ENCODE data around the gene SERTAD2. TPM values are rescaled to one million over a fixed set of nuclear protein-coding genes. Genes with fewer than 3 reads are reported as not detected.

The SERTAD2 gene
- polyA plus RNA-seq, 1 donor from 2014 or later = 14.6 TPM

DNA sequence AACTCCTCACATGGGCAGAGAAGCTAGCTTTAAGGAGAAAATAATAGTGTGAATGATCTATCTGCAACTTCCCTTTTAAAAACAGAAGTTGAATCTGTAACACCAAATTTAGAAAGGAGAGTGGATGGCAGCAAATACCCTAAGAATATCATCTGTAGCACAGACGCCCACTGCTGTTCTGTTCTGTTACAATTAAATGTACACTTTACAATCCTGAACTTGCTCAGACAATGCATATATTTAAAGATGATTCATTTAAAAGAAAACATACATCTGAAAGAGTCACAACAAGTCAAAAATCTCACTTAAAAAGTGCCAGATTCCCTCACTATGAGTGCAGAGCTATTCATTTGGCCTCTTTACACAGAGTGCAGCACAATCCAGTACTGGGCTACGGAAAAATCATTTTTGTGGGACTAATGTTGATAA lies 8.0 kb upstream of the SERTAD2 start:
- H3K4me1 Mint-ChIP-seq = peaks cover 59 to 70% (median 63%) of the 10 kb centered on the region in 3 donors
- H3K4me3 Mint-ChIP-seq = peak overlapping the region in 3 of 4 donors; percentile 46 to 85 (median 51)
- H3K27me3 Mint-ChIP-seq = no peaks in the 10 kb centered on the region
- H3K27ac Mint-ChIP-seq = peak overlapping the region in 2 of 3 donors; percentile 28 to 85
- peaks cover 7% of the 10 kb centered on the region for H3K36me3 Mint-ChIP-seq
- H3K9me3 Mint-ChIP-seq = no peaks in the 10 kb centered on the region

DNA sequence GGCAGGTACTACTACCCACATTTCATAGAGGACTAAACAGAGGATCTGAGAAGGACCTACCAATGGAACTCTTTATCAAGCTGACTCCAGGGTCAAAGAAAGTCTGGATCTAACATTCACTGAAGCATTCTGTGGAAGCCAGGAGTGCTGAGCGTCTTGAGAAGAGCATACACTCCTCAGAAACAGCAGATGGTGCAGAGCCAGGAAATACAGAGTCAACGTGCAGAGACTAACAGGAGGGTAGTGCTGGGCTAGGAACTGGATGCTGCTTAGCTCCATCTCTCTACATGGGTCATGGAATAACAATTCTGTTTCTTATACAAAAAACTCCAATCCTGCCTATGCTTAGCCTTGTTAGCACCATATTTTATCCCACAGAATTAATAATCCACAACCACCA lies 5.5 kb upstream of the SERTAD2 start:
- H3K9me3 Mint-ChIP-seq = no peaks in the 10 kb centered on the region
- H3K27me3 Mint-ChIP-seq = no peaks in the 10 kb centered on the region
- H3K27ac Mint-ChIP-seq = peak overlapping the region; percentile 97 to 99 (median 99)
- peak overlapping the region in 3 of 4 donors; percentile 68 to 99 (median 89) for H3K4me3 Mint-ChIP-seq
- peaks cover 7% of the 10 kb centered on the region for H3K36me3 Mint-ChIP-seq
- H3K4me1 Mint-ChIP-seq = peaks cover 59 to 72% (median 70%) of the 10 kb centered on the region in 3 donors

DNA sequence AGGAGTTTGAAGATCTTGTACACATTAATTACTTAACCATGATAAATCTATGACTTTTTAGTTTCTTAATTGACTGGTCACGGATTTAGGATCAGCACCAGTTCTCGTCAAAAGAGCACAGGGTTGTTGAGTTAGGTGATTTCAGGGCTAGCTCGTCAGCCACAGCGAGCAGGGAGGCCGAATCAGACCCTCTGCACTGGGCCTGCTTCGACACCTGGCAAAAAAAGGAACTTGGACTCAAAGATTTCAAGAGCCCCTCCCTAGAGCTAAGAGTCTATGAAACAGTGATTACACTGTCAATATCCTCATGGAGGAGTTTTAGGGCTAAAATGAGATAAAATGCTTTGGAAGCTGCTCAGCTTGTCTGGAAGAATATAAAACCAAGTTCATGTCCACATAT lies 4.6 kb upstream of the SERTAD2 start:
- peak overlapping the region; percentile 27 to 99 (median 86) for H3K4me3 Mint-ChIP-seq
- peaks cover 7% of the 10 kb centered on the region for H3K36me3 Mint-ChIP-seq
- no peaks in the 10 kb centered on the region for H3K27me3 Mint-ChIP-seq
- H3K4me1 Mint-ChIP-seq = peaks cover 55 to 66% (median 64%) of the 10 kb centered on the region in 3 donors
- peak overlapping the region; percentile 97 to 99 (median 99) for H3K27ac Mint-ChIP-seq
- no peaks in the 10 kb centered on the region for H3K9me3 Mint-ChIP-seq

DNA sequence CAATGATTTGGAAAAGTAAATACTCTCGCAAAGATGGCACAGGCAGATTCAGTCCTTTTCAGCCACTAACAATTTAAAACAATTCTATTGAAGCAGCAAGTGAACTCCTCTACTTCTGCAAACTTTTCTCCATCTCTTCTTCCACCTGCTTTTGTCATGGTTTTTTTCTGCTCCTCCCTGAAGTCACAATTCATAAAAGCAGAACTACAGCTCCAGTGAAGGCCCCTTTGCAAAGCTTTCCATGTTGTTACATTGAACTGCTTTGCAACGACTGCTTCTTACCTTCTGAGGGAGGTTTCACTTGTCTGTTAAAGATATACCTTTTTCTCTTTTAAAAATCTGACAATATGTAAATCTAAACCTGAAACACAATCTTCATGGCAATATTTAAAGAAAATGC lies 3.7 kb upstream of the SERTAD2 start:
- Mint-ChIP-seq H3K4me1 (peaks cover 55 to 68% (median 65%) of the 10 kb centered on the region in 3 donors), H3K9me3 (no peaks in the 10 kb centered on the region), H3K4me3 (peak overlapping the region; percentile 5 to 99 (median 86)), H3K36me3 (peaks cover 3% of the 10 kb centered on the region), H3K27me3 (no peaks in the 10 kb centered on the region), H3K27ac (peak overlapping the region; percentile 97 to 99 (median 99))

DNA sequence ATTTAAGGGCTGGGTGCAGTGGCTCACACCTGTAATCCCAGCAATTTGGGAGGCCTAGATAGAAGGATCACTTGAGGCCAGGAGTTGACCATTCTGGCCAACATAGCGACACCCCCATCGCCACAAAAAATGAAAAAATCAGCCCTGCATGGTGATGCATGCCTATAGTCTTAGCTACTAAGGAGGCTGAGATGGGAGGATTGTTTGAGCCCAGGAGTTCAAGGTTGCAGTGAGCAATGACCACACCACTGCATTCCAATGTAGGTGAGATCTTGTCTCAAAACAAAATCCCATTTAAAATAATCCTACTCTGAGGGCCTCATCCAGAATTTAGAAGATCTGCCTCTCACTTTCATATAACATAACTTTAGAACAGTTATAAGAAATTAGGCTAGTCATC lies 2.7 kb upstream of the SERTAD2 start:
- peak overlapping the region in 3 of 4 donors; percentile 67 to 99 (median 82) for H3K4me3 Mint-ChIP-seq
- H3K27ac Mint-ChIP-seq = peak overlapping the region; percentile 92 to 99 (median 97)
- H3K4me1 Mint-ChIP-seq = peaks cover 52 to 68% (median 66%) of the 10 kb centered on the region in 3 donors
- H3K9me3 Mint-ChIP-seq = no peaks in the 10 kb centered on the region
- H3K36me3 Mint-ChIP-seq = no peaks in the 10 kb centered on the region
- H3K27me3 Mint-ChIP-seq = no peaks in the 10 kb centered on the region

DNA sequence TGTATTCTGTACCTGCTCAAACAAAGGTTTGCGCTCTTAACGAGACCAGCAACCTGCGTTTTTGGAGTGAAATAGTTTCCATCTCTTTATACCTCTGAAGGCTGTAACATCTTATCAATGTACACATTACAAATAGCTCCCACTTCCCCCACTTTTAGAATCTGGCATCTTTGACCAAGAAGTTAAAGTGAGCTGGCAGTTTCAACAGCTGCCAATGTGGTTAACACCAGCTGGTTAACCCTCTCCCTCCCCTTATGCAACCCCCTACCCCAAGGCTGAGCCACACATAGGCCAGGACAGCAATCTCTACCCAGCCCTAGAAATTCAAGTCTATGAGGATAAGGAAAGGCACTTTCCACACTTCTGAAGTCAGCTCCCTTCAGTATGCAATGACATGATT lies 2.2 kb upstream of the SERTAD2 start:
- H3K27me3 Mint-ChIP-seq = no peaks in the 10 kb centered on the region
- H3K9me3 Mint-ChIP-seq = no peaks in the 10 kb centered on the region
- peak overlapping the region; percentile 14 to 99 (median 92) for H3K27ac Mint-ChIP-seq
- H3K4me1 Mint-ChIP-seq = peaks cover 52 to 71% (median 69%) of the 10 kb centered on the region in 3 donors
- no peaks in the 10 kb centered on the region for H3K36me3 Mint-ChIP-seq
- H3K4me3 Mint-ChIP-seq = peak overlapping the region in 3 of 4 donors; percentile 84 to 99 (median 96)

DNA sequence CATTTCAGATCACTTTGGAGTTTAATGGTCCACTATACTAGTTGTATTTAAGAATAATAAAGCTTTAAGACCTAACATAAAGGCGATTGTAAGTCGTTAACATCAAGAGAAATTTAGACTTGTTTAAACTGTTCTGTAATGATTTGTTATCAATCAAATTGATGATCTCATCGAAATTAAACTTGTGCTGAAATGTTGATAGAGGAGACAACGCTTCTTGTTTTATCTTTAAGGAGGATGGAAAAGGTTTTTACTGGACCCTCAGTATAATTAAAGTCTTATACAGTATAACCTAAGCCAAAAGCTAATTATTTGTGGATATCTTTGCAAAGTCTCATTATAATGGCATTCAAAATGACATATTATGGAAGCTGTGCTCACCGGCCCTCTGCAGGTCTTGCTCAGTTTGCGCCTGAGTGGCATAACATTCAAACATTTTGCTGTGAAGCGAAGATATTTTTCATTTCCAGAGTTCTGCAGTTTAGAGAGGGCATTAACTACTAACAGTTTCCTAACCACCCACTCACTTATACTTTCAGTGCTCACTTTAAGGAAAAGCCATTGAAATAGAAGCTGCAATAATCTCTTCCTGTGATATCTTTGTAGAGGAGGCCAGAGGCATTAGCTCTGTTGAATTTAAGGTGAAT lies 1.4 kb upstream of the SERTAD2 start:
- H3K4me3 Mint-ChIP-seq = peak overlapping the region; percentile 89 to 99 (median 96)
- peak overlapping the region; percentile 92 to 99 (median 95) for H3K27ac Mint-ChIP-seq
- no peaks in the 10 kb centered on the region for H3K9me3 Mint-ChIP-seq
- H3K27me3 Mint-ChIP-seq = no peaks in the 10 kb centered on the region
- no peaks in the 10 kb centered on the region for H3K36me3 Mint-ChIP-seq
- H3K4me1 Mint-ChIP-seq = peaks cover 56 to 73% (median 72%) of the 10 kb centered on the region in 3 donors

DNA sequence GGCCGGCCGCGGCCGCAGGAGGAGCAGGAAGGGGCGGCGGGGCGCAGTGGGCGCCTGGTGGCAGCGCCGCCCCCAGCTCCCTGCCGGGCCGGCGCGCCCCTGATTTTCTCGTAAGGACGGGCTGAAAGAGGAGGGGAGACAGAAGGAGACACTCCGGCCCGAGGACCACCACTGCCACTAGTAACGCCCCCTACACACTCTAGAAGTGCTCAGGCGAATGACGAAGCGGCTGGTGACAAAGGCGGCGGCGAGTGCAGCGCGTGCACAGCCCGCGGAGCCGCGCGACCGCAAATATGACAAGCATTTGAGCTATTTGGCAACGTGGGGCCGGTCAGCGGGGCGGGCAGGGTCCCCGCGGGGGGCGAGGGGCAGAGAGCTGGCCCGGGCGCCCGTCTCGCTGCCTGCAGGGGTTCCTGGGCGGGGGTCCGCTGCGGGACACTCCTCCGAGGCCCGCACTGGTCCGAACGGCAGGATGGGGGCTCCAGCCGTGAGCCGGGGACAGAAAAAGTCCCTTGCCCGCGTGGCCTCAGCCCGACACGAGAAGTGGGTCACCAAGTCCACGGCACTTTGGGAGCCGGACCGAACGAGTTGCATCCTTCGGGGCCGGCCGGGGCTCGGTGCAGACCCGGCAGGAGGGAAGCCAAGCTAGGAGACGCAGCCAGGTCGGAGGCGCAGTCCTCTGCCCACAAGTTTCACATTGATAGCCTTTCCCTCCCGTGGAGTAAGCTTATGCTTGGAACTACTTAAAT lies 524 bp upstream of the SERTAD2 start:
- Mint-ChIP-seq H3K4me3 (peak overlapping the region; percentile 89 to 99 (median 96)), H3K36me3 (no peaks in the 10 kb centered on the region), H3K9me3 (no peaks in the 10 kb centered on the region), H3K27ac (peak overlapping the region; percentile 92 to 99 (median 95)), H3K27me3 (no peaks in the 10 kb centered on the region), H3K4me1 (peaks cover 57 to 76% (median 73%) of the 10 kb centered on the region in 3 donors)

DNA sequence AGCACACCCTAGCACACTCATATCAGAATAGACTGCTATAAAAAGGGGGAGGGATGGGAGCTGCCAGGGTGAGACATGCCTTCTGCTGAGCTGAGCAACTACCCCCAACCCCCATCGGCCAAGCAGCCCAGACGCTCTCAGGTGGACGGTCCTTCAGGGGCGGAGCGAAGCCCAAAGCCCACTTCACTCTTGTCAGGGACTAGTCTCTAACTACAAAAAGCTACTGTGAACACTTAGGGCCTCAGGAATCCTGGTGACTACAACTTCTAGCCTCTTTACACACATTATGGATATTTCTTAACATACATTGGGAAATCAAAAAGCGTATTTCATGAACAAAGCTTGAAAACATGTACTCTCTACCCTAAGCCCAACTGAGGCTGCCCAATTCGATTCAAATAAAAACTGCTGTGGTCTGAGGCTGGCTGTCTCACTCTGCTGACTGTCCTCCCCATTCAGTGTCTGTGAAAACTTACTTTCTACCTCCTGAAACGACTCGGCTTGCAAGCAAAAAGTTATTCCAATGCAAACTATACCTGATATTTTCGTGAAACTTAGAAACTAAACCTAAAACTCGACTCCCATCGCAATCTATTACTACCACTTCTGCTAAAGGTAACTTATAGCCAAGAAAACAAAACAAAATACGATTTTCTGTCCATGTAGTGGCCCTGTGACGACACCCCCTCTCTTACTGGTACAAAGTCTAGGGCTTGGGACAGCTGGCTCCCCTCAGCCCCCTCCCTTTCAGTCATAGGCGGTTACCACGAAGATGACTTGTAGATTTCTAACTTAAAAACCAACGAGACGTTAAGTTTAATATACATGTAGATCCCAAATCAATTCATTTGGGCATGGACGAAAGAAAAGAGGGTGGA lies 1.2 kb downstream of the SERTAD2 start:
- Mint-ChIP-seq H3K4me3 (peak overlapping the region; percentile 93 to 99 (median 94)), H3K9me3 (no peaks in the 10 kb centered on the region), H3K27ac (peak overlapping the region; percentile 80 to 99 (median 92)), H3K4me1 (peaks cover 57 to 76% (median 73%) of the 10 kb centered on the region in 3 donors), H3K36me3 (no peaks in the 10 kb centered on the region), H3K27me3 (no peaks in the 10 kb centered on the region)

DNA sequence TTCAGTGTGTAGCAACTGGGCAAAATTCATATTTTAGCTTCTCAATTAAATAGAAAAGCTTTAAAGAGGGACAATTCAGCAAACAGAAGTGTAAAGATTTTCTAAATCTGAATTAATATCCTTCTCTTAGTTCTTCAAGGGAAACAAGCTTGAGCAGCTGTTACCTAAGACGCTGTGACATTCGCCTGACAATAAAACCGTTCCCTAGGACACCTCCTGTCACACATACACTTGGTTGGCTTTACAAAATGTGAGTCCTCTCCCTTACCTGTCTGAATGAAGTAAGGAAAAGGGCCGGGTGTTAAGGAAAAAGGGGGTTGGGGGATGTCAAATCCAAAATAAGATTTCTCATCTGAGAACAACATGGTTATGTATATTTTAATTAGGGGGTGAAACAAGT lies 2.1 kb downstream of the SERTAD2 start:
- Mint-ChIP-seq H3K9me3 (no peaks in the 10 kb centered on the region), H3K4me1 (peaks cover 59 to 76% (median 71%) of the 10 kb centered on the region in 3 donors), H3K27me3 (no peaks in the 10 kb centered on the region), H3K4me3 (peak overlapping the region; percentile 93 to 99 (median 94)), H3K27ac (peak overlapping the region; percentile 80 to 99 (median 92)), H3K36me3 (no peaks in the 10 kb centered on the region)

DNA sequence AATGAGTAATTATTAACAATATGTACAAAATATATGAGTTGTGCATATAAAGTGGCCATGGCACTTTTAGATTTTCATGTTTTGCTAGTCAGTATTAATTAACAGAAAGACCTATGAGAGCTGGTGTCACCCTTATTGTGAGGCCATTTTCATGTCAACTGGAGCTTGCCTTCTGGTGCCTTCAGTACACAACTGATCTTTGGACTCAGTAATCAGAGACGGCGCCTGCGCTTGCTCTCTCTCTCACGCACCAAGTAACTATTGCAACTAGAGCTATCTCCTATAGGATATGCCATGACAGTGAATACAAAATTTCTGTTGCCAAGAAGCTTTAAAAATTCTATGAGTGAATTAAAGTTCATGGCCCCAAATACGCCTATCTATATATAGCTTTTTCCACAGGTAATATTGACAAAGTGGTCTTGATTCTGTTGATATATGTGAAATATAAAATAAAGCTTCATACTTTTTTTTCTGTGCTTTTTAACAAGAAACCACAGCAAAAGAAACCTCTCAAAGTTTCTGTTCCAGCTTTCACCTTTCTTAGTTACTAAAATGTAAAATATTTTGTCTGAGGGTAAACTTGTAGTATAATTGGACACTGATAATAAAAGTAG lies 2.9 kb downstream of the SERTAD2 start:
- Mint-ChIP-seq H3K27me3 (no peaks in the 10 kb centered on the region), H3K4me1 (peaks cover 61 to 78% (median 71%) of the 10 kb centered on the region in 3 donors), H3K4me3 (peak overlapping the region; percentile 70 to 99 (median 94)), H3K36me3 (no peaks in the 10 kb centered on the region), H3K9me3 (no peaks in the 10 kb centered on the region), H3K27ac (peak overlapping the region; percentile 80 to 99 (median 80))

DNA sequence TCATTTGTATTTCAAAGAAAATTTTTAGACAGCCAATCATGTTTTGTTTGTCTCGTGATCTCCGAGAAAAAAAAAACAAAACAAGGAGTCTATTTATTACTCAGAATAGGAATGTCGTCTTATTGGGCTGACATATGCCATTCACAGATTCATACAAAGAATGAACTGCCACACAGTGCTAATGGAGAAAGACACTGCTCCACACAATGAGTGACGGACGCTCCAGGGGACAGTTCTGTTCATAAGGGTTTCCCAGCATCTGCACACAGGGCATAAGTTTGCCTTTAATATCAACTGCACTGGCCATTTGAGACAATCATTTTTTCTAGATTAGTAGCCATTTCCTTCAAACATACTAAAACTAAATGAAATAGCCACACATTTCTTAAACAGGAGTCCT lies 3.4 kb downstream of the SERTAD2 start:
- peak overlapping the region; percentile 60 to 99 (median 80) for H3K27ac Mint-ChIP-seq

DNA sequence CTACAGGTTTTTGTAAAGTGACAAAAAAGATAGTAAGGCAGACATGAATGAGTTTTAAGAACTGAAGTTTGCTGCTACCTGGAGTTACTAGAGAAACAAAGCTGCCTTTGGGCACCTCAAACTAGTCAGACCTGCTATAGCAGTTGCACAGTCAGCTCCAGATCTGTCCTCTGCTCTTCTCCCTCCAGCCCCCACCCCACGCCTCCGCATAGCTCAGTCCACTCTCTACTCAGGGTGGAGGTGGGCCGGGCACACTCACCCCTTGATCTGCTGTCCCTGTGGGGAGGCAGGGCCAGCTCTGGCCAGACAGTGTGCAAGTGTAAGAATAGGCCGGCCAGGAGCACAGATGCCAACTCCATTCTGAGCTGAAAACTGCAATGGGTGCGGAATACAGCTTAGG lies 4.1 kb downstream of the SERTAD2 start:
- peaks cover 57 to 74% (median 66%) of the 10 kb centered on the region in 3 donors for H3K4me1 Mint-ChIP-seq
- H3K9me3 Mint-ChIP-seq = no peaks in the 10 kb centered on the region
- no peaks in the 10 kb centered on the region for H3K36me3 Mint-ChIP-seq
- no peaks in the 10 kb centered on the region for H3K27me3 Mint-ChIP-seq
- peak overlapping the region; percentile 9 to 74 (median 48) for H3K4me3 Mint-ChIP-seq
- peak overlapping the region; percentile 60 to 99 (median 93) for H3K27ac Mint-ChIP-seq

More for the DNA sequence above, 3.4 kb downstream of the SERTAD2 start:
- H3K9me3 Mint-ChIP-seq = no peaks in the 10 kb centered on the region
- no peaks in the 10 kb centered on the region for H3K36me3 Mint-ChIP-seq
- peak overlapping the region in 3 of 4 donors; percentile 70 to 83 (median 74) for H3K4me3 Mint-ChIP-seq
- peaks cover 57 to 73% (median 66%) of the 10 kb centered on the region in 3 donors for H3K4me1 Mint-ChIP-seq
- H3K27me3 Mint-ChIP-seq = no peaks in the 10 kb centered on the region

DNA sequence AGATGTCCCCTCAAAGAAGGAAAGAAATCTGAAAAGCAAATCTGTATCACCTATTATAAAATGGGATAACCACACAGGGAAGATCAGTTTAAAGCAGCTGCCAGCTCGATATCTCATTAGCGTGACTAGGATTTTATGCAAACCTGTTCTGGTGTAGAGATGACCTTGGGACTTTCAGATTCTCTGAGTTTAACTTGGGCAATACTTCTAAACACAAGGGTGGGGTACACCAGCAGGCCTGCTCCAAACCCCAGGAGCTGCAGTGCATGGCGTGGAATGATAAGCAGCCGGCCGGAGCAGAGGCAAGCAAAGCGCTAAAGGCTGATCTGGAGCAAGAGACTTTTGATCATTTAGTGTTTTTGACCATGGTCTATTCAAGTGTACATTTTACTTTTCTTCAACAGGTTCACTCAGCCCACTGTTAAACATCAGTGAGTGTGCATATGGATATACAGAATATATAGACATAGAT lies 4.7 kb downstream of the SERTAD2 start:
- H3K27me3 Mint-ChIP-seq = no peaks in the 10 kb centered on the region
- peaks cover 62 to 80% (median 71%) of the 10 kb centered on the region in 3 donors for H3K4me1 Mint-ChIP-seq
- no peaks in the 10 kb centered on the region for H3K36me3 Mint-ChIP-seq
- H3K4me3 Mint-ChIP-seq = peak overlapping the region in 3 of 4 donors; percentile 9 to 74 (median 72)
- peak overlapping the region; percentile 3 to 99 (median 93) for H3K27ac Mint-ChIP-seq
- no peaks in the 10 kb centered on the region for H3K9me3 Mint-ChIP-seq
